NCI-H146 treated with DMSO at 0.1 percent for 48 hours (cell line): ENCODE data around the gene NKX6-2.
"Not testable (repeated sequence)": the region's sequence is repeated elsewhere in the genome, so short reads cannot be mapped to it uniquely, and the experiment has no call there.

ENCODE experiments used
- DNase-seq: peaks from one replicate; lab custom pipeline; 2025; ENCODE audit not compliant: unreplicated experiment; lab: John Stamatoyannopoulos, UW

NKX6-2 gene

GRCh38 chr10:132783165-132783939 is 2.6 kb downstream of the NKX6-2 start:
- DNase-seq, result no peak

- no peak for DNase-seq
Observed at GRCh38 chr10:132781556-132781955, 4.4 kb downstream of the NKX6-2 start.

- no peak for DNase-seq
Observed at GRCh38 chr10:132780356-132780755, 5.6 kb downstream of the NKX6-2 start.

GRCh38 chr10:132779549-132780294 is 6.2 kb downstream of the NKX6-2 start:
- DNase-seq, result no peak

- DNase-seq, result no peak
Observed at GRCh38 chr10:132777441-132777840, 8.5 kb downstream of the NKX6-2 start.

- DNase-seq, result no peak
Observed at GRCh38 chr10:132776821-132777220, 9.1 kb downstream of the NKX6-2 start.

- no peak for DNase-seq
Observed at GRCh38 chr10:132776186-132776585, 9.8 kb downstream of the NKX6-2 start.

- no peak for DNase-seq
Observed at GRCh38 chr10:132774902-132775863, 10.8 kb downstream of the NKX6-2 start.

GRCh38 chr10:132774181-132774901 is 11.6 kb downstream of the NKX6-2 start:
- DNase-seq, result no peak

- not testable (repeated sequence) for DNase-seq
Observed at GRCh38 chr10:132772816-132773215, 13.1 kb downstream of the NKX6-2 start.

GRCh38 chr10:132770061-132771021 is 15.6 kb downstream of the NKX6-2 start:
- DNase-seq, result no peak

GRCh38 chr10:132768346-132769248 is 17.4 kb downstream of the NKX6-2 start:
- DNase-seq, result no peak

GRCh38 chr10:132766291-132766690 is 19.7 kb downstream of the NKX6-2 start:
- DNase-seq, result no peak

GRCh38 chr10:132765435-132765834 is 20.5 kb downstream of the NKX6-2 start:
- DNase-seq, result no peak

GRCh38 chr10:132764108-132764507 is 21.8 kb downstream of the NKX6-2 start:
- no peak for DNase-seq

- DNase-seq, result no peak
Observed at GRCh38 chr10:132763545-132763944, 22.4 kb downstream of the NKX6-2 start.

- DNase-seq, result no peak
Observed at GRCh38 chr10:132762267-132762666, 23.7 kb downstream of the NKX6-2 start.

GRCh38 chr10:132761395-132762060 is 24.4 kb downstream of the NKX6-2 start:
- DNase-seq, result no peak
